ENCODE data around the gene LENG8.

- TF ChIP-seq CTCF (IDR thresholded peaks at IDR 0.05; ENCODE audit: insufficient read depth, low read depth, low read length) (no peak), EZH2 (IDR thresholded peaks at IDR 0.05; ENCODE audit: insufficient read depth, low read length) (no peak)
These were observed 2.4 kb downstream of the LENG8 start for GRCh38 chr19:54451331-54451871.

Measured in astrocyte (in vitro differentiated cells and primary cell).